Esophagus squamous epithelium (tissue), 5 donors: ENCODE results near the gene PRLHR. TPM values are rescaled to one million over a fixed set of nuclear protein-coding genes. Genes with fewer than 3 reads are reported as not detected.

ENCODE experiments used
- DNase-seq: peaks from one replicate; lab custom pipeline; 2025; lab: John Stamatoyannopoulos, UW
- H3K27ac ChIP-seq, 4 donors: fragments of 200-600 bp; sonication (generic); one replicate each; pipeline ENCODE4 v1.5.1; 2016 to 2019; ENCODE audit warnings: mild to moderate bottlenecking in 1 of 4
- H3K27me3 ChIP-seq, 4 donors: fragments of 200-600 bp; sonication (generic); 1 replicate in 3 of 4; 2 replicates in 1 of 4; pipeline versions ENCODE4 v1.5.1 to v1.6.0; 2017 to 2021; ENCODE audit warnings: antibody characterized with exemption in 1 of 4
- H3K36me3 ChIP-seq, 3 donors: fragments of 200-600 bp; sonication (generic); one replicate each; pipeline ENCODE4 v1.5.1; 2016 to 2019
- H3K4me1 ChIP-seq, 3 donors: fragments of 200-600 bp; sonication (generic); one replicate each; pipeline ENCODE4 v1.5.1; 2017 to 2019
- H3K4me3 ChIP-seq, 4 donors: fragments of 200-600 bp; sonication (generic); 1 replicate in 3 of 4; 2 replicates in 1 of 4; pipeline ENCODE4 v1.5.1; 2016 to 2019; ENCODE audit warnings: mild to moderate bottlenecking in 2 of 4, moderate library complexity in 1 of 4
- H3K9me3 ChIP-seq, 3 donors: fragments of 200-600 bp; sonication (generic); one replicate each; pipeline ENCODE4 v1.5.1; 2016 to 2019
- CTCF ChIP-seq, 6 experiments: fragments of 450-650 bp in 4 of 6; fragments of 200-600 bp in 2 of 6; sonication (generic) in 2 of 6; IDR thresholded peaks; one replicate each; pipeline ENCODE4 v1.5.1; 2016 to 2019; ENCODE audit warnings: antibody characterized with exemption in 6 of 6, mild to moderate bottlenecking in 4 of 6, moderate library complexity in 4 of 6
- POLR2A ChIP-seq, 4 donors: fragments of 450-650 bp; IDR thresholded peaks; one replicate each; pipeline ENCODE4 v1.6.1; 2017; ENCODE audit warnings: antibody characterized with exemption in 4 of 4, mild to moderate bottlenecking in 4 of 4, moderate library complexity in 3 of 4
- WGBS, 2 donors: methylation state at CpG; one replicate each; pipeline ENCODE4 v1.1.5; 2018; 5-methylcytosine and 5-hydroxymethylcytosine counted together
- intact Hi-C: fragments of 100-400 bp; cut with DNase I; formaldehyde crosslinking; loops from one replicate; pipeline ENCODE4 v1.15.0; 2022
- total RNA-seq, 4 donors: library from RNA; depleted of rRNA; stranded (reverse); fragments of >200 nt; gene quantifications; one replicate each; pipeline ENCODE4 v1.1.0, GENCODE V29; 2016
- donor health status: DM: yes; HTN: yes; CAD: no.

Gene PRLHR
- not detected for total RNA-seq

DNA sequence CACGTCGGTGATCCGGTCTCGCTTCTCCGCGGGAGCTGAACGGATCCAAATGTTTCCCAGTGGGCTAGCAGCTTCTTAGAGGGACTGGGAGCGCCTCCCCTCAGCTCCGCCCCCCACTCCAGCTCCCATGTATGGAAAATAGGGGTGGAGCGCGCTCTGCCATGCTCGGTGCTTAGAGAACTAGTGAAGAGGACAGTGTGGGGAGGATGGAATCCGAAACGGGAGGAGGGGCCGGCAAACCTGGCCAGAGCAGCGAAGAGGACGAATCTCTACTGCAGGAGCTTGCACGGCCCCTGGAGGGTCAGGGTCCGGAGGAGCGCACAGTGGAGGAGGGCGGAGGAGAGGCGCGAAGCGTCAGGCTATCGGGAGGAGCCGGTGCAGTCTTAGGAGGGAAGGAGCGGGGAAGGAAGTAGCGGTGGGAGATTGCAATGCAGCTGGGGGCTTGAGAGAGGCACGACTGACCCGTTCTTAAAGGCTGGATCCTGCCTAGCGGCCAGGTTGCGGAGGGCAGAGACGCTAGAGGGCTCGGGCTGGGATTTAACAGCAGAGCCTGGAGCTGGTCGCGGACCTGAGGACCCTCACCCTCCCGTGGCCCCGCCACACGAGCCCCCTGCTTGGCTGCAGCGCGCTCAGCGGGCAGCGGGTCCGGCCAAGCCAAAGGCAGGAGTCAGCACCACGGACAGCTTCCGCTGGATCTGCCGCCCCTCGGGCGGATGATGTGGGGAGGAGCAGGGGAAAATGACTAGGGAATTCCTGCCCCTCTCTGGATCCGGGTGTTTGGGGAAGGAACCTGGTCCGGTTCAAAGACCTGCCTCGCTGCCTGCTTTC, at the start of gene PRLHR:
PRLHR (minus strand) TSS at position 51 of the 828 bp plus-strand sequence. CDS start 404 bp downstream, outside the sequence.
- Histone ChIP-seq H3K4me1 (peaks cover 0 to 25% (median 6%) of the 10 kb centered on the region in 3 donors), H3K27ac (no peak within 1 kb of the TSS), H3K4me3 (peak within 1 kb of the TSS in 1 of 4 donors; percentile 15), H3K27me3 (peaks cover 6 to 96% (median 28%) of the 10 kb centered on the region in 4 donors), H3K9me3 (peaks cover 0 to 11% (median 0%) of the 10 kb centered on the region in 3 donors), H3K36me3 (no peaks in the 10 kb centered on the region)
- intact Hi-C loops = no loop called here
- DNase-seq = no peak
- TF ChIP-seq CTCF (IDR thresholded peaks at IDR 0.05) = no peak
- TF ChIP-seq POLR2A (IDR thresholded peaks at IDR 0.05) = no peak
- WGBS, 2 donors = 12 to 17% methylated on average over 27 to 30 of the region's 52 CpGs

- H3K4me3 ChIP-seq = no peak overlapping the region
- no peak overlapping the region for H3K27ac ChIP-seq
- 70 to 75% methylated on average over 2 of the region's 2 CpGs for WGBS, 2 donors
- peaks cover 0 to 7% (median 0%) of the 10 kb centered on the region in 4 donors for H3K27me3 ChIP-seq
- TF ChIP-seq POLR2A (IDR thresholded peaks at IDR 0.05) (no peak), CTCF (IDR thresholded peaks at IDR 0.05) (no peak)
- peaks cover 0 to 4% (median 0%) of the 10 kb centered on the region in 3 donors for H3K9me3 ChIP-seq
- intact Hi-C loops = no loop called here
- no peaks in the 10 kb centered on the region for H3K4me1 ChIP-seq
- DNase-seq = no peak
- no peaks in the 10 kb centered on the region for H3K36me3 ChIP-seq
Measured at GRCh38 chr10:118642228-118642627, 46.8 kb upstream of the PRLHR start.

DNA sequence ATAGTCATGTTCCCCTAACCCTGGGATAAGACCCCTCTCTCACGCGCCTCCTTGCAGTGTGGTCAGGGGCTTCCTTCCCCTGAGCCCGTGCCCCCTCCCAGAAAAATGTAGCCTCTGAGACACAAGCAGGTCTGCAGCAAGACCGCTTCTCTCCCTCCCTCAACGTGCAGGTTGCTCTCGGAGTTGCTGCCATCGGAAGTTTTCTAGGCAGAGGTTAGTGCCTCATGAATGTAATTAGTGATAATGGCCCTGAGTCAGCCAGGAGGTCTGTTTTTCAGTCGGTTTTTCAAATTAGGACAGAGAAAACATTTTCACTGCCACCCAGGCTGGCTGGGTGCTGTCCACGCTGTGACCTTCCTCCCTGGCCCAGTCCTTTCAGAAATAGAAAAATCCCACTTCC, 43.2 kb upstream of the PRLHR start:
- 76 to 80% methylated on average over 6 to 9 of the region's 9 CpGs for WGBS, 2 donors
- no peak for TF ChIP-seq CTCF (IDR thresholded peaks at IDR 0.05)
- TF ChIP-seq POLR2A (IDR thresholded peaks at IDR 0.05) = no peak
- DNase-seq = no peak
- no peak overlapping the region for H3K4me3 ChIP-seq
- no peaks in the 10 kb centered on the region for H3K4me1 ChIP-seq
- H3K27me3 ChIP-seq = peaks cover 0 to 14% (median 0%) of the 10 kb centered on the region in 4 donors
- H3K27ac ChIP-seq = no peak overlapping the region
- no peaks in the 10 kb centered on the region for H3K36me3 ChIP-seq
- H3K9me3 ChIP-seq = peaks cover 0 to 4% (median 0%) of the 10 kb centered on the region in 3 donors
- intact Hi-C loops = no loop called here

- Histone ChIP-seq H3K36me3 (no peaks in the 10 kb centered on the region), H3K4me3 (no peak overlapping the region), H3K9me3 (peaks cover 0 to 3% (median 0%) of the 10 kb centered on the region in 3 donors), H3K27me3 (peaks cover 0 to 9% (median 0%) of the 10 kb centered on the region in 4 donors), H3K27ac (no peak overlapping the region), H3K4me1 (no peaks in the 10 kb centered on the region)
- DNase-seq = no peak
- TF ChIP-seq POLR2A (IDR thresholded peaks at IDR 0.05) = no peak
- no peak for TF ChIP-seq CTCF (IDR thresholded peaks at IDR 0.05)
- intact Hi-C loops = no loop called here
- 82 to 91% methylated on average over 4 of the region's 4 CpGs for WGBS, 2 donors
Measured at GRCh38 chr10:118635674-118636402, 40.4 kb upstream of the PRLHR start.

DNA sequence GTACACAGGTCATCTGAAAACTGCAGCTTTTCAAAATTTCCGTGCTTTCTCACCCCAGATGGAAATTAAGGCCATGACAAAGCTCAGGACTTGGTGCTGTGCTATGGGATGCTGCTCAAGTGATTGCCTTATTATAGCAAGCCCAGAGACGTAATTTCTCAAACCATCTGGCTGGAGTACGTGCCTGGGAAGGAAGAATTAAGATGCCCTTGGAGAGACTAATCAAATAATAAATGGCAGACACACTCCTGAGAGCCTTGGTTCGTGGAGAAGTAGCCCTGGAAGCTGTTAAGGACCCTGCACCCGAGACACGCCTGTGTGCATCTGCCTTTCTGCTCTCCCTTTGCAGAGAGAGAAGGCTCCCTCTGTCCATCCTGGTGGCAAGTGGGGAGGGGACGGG, 38.3 kb upstream of the PRLHR start:
- Histone ChIP-seq H3K27ac (no peak overlapping the region), H3K4me1 (no peaks in the 10 kb centered on the region), H3K4me3 (no peak overlapping the region), H3K36me3 (no peaks in the 10 kb centered on the region), H3K27me3 (peaks cover 0 to 18% (median 0%) of the 10 kb centered on the region in 4 donors), H3K9me3 (no peaks in the 10 kb centered on the region)
- intact Hi-C loops = no loop called here
- no peak for DNase-seq
- WGBS, 2 donors = 57 to 84% methylated on average over 6 to 7 of the region's 7 CpGs
- TF ChIP-seq POLR2A (IDR thresholded peaks at IDR 0.05) = no peak
- no peak for TF ChIP-seq CTCF (IDR thresholded peaks at IDR 0.05)
